Activated naive CD4-positive, alpha-beta T cell treated with anti-CD3 and anti-CD28 coated beads, Interleukin-2, amount 50 U/mL, for 24 hours (primary cell): ENCODE measurements around the gene GATAD2B.

Experiments
- H3K27ac Mint-ChIP-seq: one replicate; pipeline ENCODE4 v1.8.0; 2021; ENCODE audit warnings: mild to moderate bottlenecking, mixed read lengths
- H3K27me3 Mint-ChIP-seq: one replicate; pipeline ENCODE4 v1.8.0; 2021; ENCODE audit warnings: mixed read lengths
- H3K36me3 Mint-ChIP-seq: one replicate; pipeline ENCODE4 v1.8.0; 2021; ENCODE audit warnings: mixed read lengths
- H3K4me1 Mint-ChIP-seq: one replicate; pipeline ENCODE4 v1.8.0; 2021; ENCODE audit warnings: mixed read lengths
- H3K4me3 Mint-ChIP-seq: one replicate; pipeline ENCODE4 v1.8.0; 2021; ENCODE audit warnings: mild to moderate bottlenecking, mixed read lengths
- H3K9me3 Mint-ChIP-seq: one replicate; pipeline ENCODE4 v1.8.0; 2021; ENCODE audit warnings: mixed read lengths

The GATAD2B gene

DNA sequence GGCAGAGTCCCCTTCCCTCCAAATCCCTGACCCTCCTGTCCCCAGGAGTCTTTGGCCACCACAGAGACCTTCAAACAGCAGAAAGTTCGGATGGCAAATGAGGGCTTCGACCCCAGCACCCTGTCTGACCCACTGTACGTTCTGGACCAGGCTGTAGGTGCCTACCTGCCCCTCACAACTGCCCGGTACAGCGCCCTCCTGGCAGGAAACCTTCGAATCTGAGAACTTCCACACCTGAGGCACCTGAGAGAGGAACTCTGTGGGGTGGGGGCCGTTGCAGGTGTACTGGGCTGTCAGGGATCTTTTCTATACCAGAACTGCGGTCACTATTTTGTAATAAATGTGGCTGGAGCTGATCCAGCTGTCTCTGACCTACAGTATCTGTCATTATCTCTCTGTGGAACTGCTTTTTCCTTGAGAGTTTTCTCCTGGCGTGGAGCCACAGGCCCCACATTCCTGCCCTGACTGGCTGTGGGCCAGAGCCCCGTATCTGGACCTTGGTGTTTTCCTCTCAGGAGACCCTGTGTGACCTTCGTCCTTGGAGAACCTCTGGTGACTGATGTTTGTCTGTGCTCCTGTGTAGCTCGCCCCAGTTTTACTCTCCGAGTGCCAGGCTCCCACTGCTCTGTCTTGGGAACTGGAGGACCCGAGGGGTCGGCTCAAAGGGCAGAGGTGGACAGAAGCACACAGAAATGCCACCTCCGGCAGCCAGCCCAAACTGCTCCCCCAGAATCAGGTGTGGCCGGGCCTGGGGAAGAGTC, 142.8 kb downstream of the GATAD2B start:
- Mint-ChIP-seq H3K4me1 (peaks cover 19% of the 10 kb centered on the region), H3K4me3 (no peak overlapping the region), H3K36me3 (no peaks in the 10 kb centered on the region), H3K9me3 (no peaks in the 10 kb centered on the region), H3K27me3 (no peaks in the 10 kb centered on the region), H3K27ac (no peak overlapping the region)

DNA sequence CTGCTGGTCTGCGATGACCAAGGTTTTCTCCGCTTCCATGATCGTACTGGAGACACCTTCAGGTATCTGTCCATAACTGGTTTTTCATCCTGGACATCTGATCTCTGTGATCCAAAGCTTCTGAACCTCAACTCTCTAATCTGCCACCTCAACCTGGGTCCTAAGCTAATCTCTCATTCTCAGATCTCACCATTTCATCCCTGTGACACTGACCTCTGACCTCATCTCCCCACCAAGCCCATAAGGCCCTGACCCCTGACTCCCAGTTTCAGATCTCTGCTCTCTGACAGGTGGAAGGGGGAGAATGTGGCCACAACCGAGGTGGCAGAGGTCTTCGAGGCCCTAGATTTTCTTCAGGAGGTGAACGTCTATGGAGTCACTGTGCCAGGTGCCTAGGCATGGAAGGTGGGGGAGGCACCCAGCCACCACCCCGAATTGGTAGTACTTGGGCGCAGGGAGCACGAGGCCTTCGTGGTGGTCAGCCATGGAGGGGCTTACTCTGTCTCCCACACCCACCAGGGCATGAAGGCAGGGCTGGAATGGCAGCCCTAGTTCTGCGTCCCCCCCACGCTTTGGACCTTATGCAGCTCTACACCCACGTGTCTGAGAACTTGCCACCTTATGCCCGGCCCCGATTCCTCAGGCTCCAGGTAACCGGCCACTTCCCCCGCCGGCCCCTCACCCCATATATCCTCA, 143.8 kb downstream of the GATAD2B start:
- H3K4me3 Mint-ChIP-seq, result no peak overlapping the region
- H3K9me3 Mint-ChIP-seq, result no peaks in the 10 kb centered on the region
- H3K36me3 Mint-ChIP-seq, result no peaks in the 10 kb centered on the region
- H3K27ac Mint-ChIP-seq, result no peak overlapping the region
- peaks cover 28% of the 10 kb centered on the region for H3K4me1 Mint-ChIP-seq
- no peaks in the 10 kb centered on the region for H3K27me3 Mint-ChIP-seq

DNA sequence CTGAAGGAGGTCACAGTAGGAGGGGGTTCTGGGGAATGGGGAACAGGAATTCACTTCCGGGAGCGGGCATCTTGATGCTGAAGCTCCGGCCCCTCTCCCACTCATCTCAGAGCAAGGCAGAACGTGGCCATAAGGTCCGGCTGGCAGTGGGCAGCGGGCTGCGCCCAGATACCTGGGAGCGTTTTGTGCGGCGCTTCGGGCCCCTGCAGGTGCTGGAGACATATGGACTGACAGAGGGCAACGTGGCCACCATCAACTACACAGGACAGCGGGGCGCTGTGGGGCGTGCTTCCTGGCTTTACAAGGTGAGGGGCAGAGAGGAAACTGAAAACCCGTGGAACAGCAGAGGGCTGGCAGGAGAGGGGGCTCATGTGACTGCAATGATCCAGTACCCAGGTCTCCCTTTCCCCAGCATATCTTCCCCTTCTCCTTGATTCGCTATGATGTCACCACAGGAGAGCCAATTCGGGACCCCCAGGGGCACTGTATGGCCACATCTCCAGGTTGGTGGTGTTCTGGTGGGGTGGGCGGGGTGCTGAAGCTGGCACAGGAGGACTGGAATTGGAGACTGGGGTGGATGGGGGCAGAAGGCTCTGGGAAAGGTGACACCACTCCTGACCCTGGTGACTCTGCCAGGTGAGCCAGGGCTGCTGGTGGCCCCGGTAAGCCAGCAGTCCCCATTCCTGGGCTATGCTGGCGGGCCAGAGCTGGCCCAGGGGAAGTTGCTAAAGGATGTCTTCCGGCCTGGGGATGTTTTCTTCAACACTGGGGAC, 144.5 kb downstream of the GATAD2B start:
- Mint-ChIP-seq H3K36me3 (no peaks in the 10 kb centered on the region), H3K4me3 (no peak overlapping the region), H3K4me1 (peaks cover 24% of the 10 kb centered on the region), H3K27me3 (no peaks in the 10 kb centered on the region), H3K9me3 (no peaks in the 10 kb centered on the region), H3K27ac (no peak overlapping the region)

DNA sequence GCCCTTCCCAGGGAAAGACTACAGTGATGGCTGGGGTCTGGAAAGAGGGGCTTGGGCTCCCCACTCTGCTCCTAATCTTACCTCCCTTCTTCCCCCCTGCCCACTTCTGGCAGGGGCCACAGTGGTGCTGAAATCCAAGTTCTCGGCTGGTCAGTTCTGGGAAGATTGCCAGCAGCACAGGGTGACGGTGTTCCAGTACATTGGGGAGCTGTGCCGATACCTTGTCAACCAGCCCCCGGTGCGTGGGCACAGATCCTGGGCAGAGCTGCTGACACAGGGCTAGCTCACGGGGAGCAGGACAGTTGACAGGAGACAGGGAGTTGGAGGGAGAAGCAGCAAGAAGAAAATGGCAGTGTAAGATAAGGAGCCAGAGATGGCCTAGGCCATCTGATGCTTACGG, 145.1 kb downstream of the GATAD2B start:
- Mint-ChIP-seq H3K4me1 (peaks cover 20% of the 10 kb centered on the region), H3K4me3 (no peak overlapping the region), H3K27me3 (no peaks in the 10 kb centered on the region), H3K36me3 (no peaks in the 10 kb centered on the region), H3K27ac (no peak overlapping the region), H3K9me3 (no peaks in the 10 kb centered on the region)

DNA sequence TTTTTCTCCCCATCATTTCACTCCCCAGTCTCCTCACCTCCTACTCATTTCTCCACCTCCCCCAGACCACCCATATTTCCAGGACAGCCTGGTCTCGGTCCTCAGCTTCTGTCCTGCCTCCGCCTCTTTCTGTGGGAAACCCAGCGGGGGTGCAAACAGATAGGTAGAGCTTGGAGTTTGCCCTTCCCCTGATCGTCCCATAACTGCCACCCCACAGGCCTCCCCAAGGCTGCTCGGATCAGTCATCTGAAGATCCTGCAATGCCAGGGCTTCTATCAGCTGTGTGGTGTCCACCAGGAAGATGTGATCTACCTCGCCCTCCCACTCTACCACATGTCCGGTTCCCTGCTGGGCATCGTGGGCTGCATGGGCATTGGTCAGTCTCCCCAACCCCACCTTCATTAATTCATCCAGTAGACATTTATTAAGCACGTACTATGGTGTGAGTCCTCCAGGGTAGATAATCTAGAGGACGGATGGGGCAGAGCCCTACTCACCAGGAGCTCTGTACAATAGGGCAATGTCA, 145.9 kb downstream of the GATAD2B start:
- no peaks in the 10 kb centered on the region for H3K9me3 Mint-ChIP-seq
- H3K4me1 Mint-ChIP-seq, result peaks cover 20% of the 10 kb centered on the region
- H3K36me3 Mint-ChIP-seq, result no peaks in the 10 kb centered on the region
- no peaks in the 10 kb centered on the region for H3K27me3 Mint-ChIP-seq
- peak overlapping the region; percentile 8 for H3K27ac Mint-ChIP-seq
- peak overlapping the region; percentile 55 for H3K4me3 Mint-ChIP-seq

DNA sequence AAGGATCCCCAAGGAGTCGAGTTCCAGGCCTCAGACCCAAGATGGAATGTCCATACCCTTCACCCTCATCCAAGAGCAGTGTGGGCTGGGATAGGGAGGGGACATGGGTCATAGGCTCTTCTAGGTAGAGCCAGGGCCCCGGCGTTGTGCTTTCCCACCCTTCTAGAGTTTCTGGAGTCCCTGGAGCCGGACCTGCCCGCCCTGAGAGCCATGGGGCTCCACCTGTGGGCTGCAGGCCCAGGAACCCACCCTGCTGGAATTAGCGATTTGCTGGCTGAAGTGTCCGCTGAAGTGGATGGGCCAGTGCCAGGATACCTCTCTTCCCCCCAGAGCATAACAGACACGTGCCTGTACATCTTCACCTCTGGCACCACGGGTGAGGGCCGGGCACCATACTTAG, 146.4 kb downstream of the GATAD2B start:
- H3K4me1 Mint-ChIP-seq, result peaks cover 20% of the 10 kb centered on the region
- peak overlapping the region; percentile 55 for H3K4me3 Mint-ChIP-seq
- H3K9me3 Mint-ChIP-seq, result no peaks in the 10 kb centered on the region
- no peak overlapping the region for H3K27ac Mint-ChIP-seq
- H3K36me3 Mint-ChIP-seq, result no peaks in the 10 kb centered on the region
- no peaks in the 10 kb centered on the region for H3K27me3 Mint-ChIP-seq

DNA sequence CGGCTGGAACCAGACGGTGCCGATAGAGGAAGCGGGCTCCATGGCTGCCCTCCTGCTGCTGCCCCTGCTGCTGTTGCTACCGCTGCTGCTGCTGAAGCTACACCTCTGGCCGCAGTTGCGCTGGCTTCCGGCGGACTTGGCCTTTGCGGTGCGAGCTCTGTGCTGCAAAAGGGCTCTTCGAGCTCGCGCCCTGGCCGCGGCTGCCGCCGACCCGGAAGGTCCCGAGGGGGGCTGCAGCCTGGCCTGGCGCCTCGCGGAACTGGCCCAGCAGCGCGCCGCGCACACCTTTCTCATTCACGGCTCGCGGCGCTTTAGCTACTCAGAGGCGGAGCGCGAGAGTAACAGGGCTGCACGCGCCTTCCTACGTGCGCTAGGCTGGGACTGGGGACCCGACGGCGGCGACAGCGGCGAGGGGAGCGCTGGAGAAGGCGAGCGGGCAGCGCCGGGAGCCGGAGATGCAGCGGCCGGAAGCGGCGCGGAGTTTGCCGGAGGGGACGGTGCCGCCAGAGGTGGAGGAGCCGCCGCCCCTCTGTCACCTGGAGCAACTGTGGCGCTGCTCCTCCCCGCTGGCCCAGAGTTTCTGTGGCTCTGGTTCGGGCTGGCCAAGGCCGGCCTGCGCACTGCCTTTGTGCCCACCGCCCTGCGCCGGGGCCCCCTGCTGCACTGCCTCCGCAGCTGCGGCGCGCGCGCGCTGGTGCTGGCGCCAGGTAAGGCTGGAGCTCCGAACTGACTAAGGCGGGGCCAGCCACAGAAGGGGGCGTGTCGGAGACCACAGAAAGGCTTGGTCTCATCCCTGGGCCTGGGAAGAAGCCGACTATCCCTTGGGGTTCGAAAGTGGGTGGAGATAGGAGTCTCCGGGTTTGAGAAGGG, 147.1 kb downstream of the GATAD2B start:
- Mint-ChIP-seq H3K27me3 (no peaks in the 10 kb centered on the region), H3K36me3 (no peaks in the 10 kb centered on the region), H3K27ac (no peak overlapping the region), H3K4me3 (peak overlapping the region; percentile 80), H3K4me1 (peaks cover 20% of the 10 kb centered on the region), H3K9me3 (no peaks in the 10 kb centered on the region)

DNA sequence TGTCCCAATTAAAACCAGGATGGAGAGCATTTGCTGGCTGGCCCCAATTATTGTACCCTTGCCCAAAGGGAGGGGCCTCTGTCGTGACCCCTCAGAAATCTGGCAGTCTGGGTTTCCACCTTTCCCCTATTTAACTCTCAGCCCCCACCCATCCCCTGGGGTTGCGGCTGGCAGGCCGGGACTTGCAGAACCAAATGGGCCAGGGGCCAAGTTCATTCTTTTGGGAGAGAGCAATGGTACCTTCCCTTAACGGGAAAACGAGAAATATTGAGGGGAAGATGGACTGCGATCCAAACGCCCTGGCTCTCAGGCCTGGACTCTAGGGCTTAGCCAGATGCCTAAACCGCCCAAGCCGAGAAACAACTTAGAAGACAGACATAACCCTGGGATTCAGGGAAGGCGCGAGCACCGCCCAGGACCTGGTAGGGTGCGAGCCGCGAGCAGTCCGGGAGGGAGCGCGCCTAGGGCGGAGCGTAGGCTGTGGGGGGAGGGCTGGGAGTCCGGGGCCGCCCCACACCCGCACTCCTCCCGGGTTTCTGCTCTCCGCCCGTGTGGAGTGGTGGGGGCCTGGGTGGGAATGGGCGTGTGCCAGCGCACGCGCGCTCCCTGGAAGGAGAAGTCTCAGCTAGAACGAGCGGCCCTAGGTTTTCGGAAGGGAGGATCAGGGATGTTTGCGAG, 147.9 kb downstream of the GATAD2B start, which contains the start of gene SLC27A3:
Gene SLC27A3 (plus strand): TSS at position 628 of the 678 bp plus-strand sequence. CDS start 91 bp downstream, outside the sequence.
- Mint-ChIP-seq H3K27me3 (no peaks in the 10 kb centered on the region), H3K4me3 (peak within 1 kb of the TSS; percentile 80), H3K27ac (peak within 1 kb of the TSS; percentile 62), H3K4me1 (peaks cover 20% of the 10 kb centered on the region), H3K36me3 (no peaks in the 10 kb centered on the region), H3K9me3 (no peaks in the 10 kb centered on the region)

DNA sequence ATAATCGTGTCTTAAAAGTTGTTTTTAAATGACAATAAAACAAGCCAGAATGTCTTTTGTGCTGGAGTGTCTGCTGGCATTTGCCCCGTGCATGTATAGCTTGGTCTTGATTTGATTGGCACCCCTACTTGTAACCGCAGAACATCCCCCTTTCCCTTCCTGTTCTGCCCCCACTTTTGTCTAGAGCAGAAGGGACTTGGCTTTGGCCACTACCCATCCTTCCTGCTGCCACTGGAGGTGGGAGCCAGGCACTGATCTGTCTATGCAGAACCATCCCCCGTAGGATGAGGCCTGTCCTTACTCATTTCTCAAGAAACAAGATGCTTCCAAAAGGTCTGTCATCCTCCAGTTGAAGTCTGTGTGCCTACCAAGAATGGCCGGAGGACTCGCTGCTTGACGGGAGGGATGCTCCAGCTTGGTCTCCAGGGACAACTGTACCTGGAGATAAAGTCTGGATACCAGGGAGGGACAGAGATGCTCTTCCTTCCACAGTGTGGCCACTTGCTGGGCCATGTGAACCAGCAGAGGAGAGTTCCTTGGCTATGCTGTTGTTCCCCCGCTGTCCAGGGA, 148.7 kb downstream of the GATAD2B start:
- Mint-ChIP-seq H3K27ac (no peak overlapping the region), H3K4me3 (peak overlapping the region; percentile 8), H3K36me3 (peaks cover 5% of the 10 kb centered on the region), H3K4me1 (peaks cover 20% of the 10 kb centered on the region), H3K27me3 (no peaks in the 10 kb centered on the region), H3K9me3 (no peaks in the 10 kb centered on the region)

DNA sequence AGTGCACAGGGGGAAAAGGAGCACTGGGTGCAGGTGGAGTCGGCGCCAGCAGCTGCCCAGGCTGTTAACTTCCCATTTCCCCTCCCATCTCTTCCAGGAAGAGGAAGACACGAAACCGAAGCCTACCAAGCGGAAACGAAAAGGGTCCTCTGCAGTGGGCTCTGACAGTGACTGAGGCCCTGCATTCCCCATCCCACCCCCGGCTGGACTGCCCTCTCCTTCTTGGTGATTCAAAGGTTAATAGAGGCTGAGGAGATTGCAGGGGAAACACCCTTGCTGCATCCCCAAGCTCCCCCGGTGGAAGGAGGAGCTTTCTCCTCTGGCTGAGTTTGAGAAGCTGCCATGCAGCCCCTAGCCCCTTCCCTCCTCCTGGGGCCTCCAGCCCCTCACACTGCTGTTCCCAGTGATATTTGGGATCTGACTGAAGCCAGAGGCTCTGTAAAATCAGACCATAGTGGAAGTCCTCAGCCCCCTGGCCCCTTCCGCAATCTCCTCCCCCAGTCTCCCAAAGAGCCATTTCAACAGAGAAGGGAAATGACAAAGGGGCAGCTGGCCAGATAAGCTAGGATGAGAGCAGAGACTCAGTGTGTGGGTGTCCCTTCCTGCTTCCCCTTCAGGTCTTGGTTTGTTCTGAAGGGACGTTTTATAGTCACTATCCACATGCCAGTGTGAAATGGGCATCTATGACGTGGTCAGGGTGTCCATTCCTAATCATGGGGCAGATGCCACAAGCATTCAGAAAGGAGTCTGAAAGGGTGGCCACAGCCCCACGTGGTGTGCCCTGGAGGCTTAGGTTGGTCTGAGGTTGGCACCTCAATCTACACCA, 149.5 kb downstream of the GATAD2B start:
- H3K4me3 Mint-ChIP-seq, result peak overlapping the region; percentile 19
- H3K27ac Mint-ChIP-seq, result no peak overlapping the region
- H3K4me1 Mint-ChIP-seq, result peaks cover 20% of the 10 kb centered on the region
- peaks cover 7% of the 10 kb centered on the region for H3K36me3 Mint-ChIP-seq
- H3K27me3 Mint-ChIP-seq, result no peaks in the 10 kb centered on the region
- H3K9me3 Mint-ChIP-seq, result no peaks in the 10 kb centered on the region

DNA sequence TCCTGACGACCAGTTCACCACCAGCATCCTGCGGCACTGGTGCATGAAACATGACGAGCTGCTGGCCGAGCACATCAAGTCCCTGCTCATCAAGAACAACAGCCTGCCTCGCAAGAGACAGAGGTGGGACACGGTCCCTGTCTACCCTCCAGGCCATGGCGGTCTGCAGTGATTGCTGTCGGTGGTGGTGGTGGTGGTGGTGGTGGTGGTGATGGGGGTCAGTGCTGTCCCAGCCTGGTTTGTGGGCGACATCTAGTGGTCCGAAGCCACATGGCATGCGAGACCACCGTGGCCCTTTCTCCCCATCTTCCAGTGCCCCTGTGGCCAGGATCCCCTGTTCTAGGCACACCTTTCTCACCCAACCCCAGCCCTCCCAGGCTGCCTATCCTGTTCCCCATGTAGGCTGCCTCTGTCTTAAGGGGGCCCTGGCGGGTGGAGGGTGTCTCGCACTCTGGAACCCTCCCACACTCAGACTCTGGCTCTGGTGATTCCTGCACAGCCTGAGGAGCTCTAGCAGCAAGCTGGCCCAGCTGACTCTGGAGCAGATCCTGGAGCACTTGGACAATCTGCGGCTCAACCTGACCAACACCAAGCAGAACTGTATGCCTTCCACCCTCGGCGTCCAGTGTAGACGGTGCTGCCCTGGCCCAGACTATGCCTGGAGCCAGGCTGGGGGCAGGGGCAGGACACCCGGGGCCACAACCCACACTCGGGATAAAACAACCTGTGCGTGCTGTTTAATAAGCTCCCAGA, 150.8 kb downstream of the GATAD2B start:
- Mint-ChIP-seq H3K4me3 (no peak overlapping the region), H3K27ac (no peak overlapping the region), H3K4me1 (peaks cover 16% of the 10 kb centered on the region), H3K36me3 (peaks cover 12% of the 10 kb centered on the region), H3K9me3 (no peaks in the 10 kb centered on the region), H3K27me3 (no peaks in the 10 kb centered on the region)

DNA sequence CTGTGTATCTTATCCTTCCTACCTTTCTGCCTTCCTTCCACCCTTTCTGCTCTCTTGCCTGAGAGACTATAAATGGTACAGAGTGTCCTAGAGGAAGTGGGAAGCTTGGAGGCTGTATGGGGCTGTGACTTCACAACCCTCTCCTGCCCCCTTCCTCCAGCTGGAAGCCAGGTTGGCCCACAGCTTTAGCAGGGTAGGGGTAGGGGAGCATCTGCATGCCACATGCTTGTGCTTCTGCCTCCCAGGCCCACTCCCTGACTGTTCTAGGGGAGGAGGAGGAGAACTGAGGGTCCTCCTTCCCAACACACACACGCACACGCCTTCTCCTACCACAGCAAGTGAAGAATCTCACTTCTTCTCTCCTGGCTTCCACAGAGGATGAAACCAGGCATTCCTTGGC, 151.5 kb downstream of the GATAD2B start:
- H3K36me3 Mint-ChIP-seq, result peaks cover 12% of the 10 kb centered on the region
- H3K9me3 Mint-ChIP-seq, result no peaks in the 10 kb centered on the region
- H3K4me3 Mint-ChIP-seq, result no peak overlapping the region
- no peaks in the 10 kb centered on the region for H3K27me3 Mint-ChIP-seq
- H3K4me1 Mint-ChIP-seq, result peaks cover 11% of the 10 kb centered on the region
- no peak overlapping the region for H3K27ac Mint-ChIP-seq

DNA sequence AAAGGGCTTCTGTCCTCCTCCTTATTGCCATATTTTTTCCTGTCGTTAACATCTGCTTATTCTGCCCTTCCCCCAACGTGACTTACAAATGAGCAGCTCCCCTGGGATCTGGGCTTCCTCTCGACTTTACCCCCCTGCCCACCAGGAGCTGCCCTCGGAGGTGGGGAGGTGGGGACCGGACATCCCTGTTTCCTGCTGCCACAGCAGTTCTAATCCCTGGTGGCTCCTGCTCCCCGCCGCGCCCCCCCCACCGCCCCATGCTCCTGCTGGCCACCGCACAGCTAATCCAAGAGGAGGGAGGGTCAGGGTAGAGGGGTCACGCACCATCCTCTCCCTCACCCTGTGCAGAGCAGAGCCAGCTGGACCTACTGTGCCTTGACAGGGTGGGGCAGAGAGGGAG, 152.0 kb downstream of the GATAD2B start:
- Mint-ChIP-seq H3K27me3 (no peaks in the 10 kb centered on the region), H3K9me3 (no peaks in the 10 kb centered on the region), H3K36me3 (peaks cover 12% of the 10 kb centered on the region), H3K27ac (no peak overlapping the region), H3K4me3 (no peak overlapping the region), H3K4me1 (peaks cover 11% of the 10 kb centered on the region)
